HFFc6 (cell line): ENCODE data around the gene CSNK1G3. TPM values are rescaled to one million over a fixed set of nuclear protein-coding genes. Genes with fewer than 3 reads are reported as not detected.

Experiments used
- DNase-seq: peaks from one replicate; pipeline ENCODE4 v3.0.0-alpha.2; 2018
- H3K27ac Mint-ChIP-seq: 2 replicates; pipeline ENCODE4 v1.8.0; 2020; ENCODE audit warnings: mild to moderate bottlenecking, mixed read lengths
- H3K27me3 Mint-ChIP-seq: 2 replicates; pipeline ENCODE4 v1.8.0; 2021; ENCODE audit warnings: mild to moderate bottlenecking, moderate library complexity, mixed read lengths; ENCODE audit not compliant: insufficient read depth
- H3K36me3 Mint-ChIP-seq: 2 replicates; pipeline ENCODE4 v1.8.0; 2021; ENCODE audit warnings: low read depth, mixed read lengths
- H3K4me1 Mint-ChIP-seq: 2 replicates; pipeline ENCODE4 v1.8.0; 2020; ENCODE audit warnings: low read depth, mixed read lengths
- H3K4me3 Mint-ChIP-seq: 2 replicates; pipeline ENCODE4 v1.8.0; 2020; ENCODE audit warnings: mild to moderate bottlenecking, moderate library complexity, mixed read lengths
- H3K9me3 Mint-ChIP-seq: 2 replicates; pipeline ENCODE4 v1.8.0; 2020; ENCODE audit warnings: mild to moderate bottlenecking, mixed read lengths
- total RNA-seq, 6 experiments: library from RNA; stranded (reverse); fragmentation: NEBNext Ultra II Directional; extraction: Animal tissue kit (Norgen Biotek cat#: 25700); gene quantifications; 2 replicates in 1 of 6; 3 replicates in 5 of 6; pipeline ENCODE4 v1.2.3, GENCODE V29; 2021
- TF ChIP-seq, protein P1 (sequence below): fragments of 200-600 bp; sonication (generic); IDR thresholded peaks from 2 replicates; pipeline ENCODE4 v1.5.0; 2021; ENCODE audit warnings: antibody characterized with exemption, mild to moderate bottlenecking

Gene CSNK1G3
- total RNA-seq, 6 experiments from 2014 or later = 28.9 to 40.0 (median 33.3) TPM

DNA sequence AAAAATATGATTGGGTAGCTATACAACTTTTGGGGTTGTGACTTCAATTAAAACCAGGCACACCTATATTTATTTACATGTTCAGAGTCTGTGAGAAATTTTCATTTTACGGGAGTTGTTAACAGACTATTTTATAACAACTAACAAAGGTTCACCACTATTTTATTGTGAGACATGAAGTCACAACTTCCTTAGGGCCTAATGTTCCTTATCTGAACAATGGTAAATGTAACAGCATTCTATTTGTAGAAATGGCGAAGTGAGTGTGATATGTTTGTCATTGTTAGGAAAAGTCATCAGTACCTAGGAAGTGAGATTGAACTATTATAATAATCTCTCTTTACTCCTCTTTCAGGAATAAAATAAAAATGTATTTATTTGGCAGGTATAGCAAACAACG lies 67.4 kb downstream of the CSNK1G3 start:
- H3K27ac Mint-ChIP-seq = no peak overlapping the region
- TF ChIP-seq, protein P1, sequence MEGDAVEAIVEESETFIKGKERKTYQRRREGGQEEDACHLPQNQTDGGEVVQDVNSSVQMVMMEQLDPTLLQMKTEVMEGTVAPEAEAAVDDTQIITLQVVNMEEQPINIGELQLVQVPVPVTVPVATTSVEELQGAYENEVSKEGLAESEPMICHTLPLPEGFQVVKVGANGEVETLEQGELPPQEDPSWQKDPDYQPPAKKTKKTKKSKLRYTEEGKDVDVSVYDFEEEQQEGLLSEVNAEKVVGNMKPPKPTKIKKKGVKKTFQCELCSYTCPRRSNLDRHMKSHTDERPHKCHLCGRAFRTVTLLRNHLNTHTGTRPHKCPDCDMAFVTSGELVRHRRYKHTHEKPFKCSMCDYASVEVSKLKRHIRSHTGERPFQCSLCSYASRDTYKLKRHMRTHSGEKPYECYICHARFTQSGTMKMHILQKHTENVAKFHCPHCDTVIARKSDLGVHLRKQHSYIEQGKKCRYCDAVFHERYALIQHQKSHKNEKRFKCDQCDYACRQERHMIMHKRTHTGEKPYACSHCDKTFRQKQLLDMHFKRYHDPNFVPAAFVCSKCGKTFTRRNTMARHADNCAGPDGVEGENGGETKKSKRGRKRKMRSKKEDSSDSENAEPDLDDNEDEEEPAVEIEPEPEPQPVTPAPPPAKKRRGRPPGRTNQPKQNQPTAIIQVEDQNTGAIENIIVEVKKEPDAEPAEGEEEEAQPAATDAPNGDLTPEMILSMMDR = no peak
- no peaks in the 10 kb centered on the region for H3K9me3 Mint-ChIP-seq
- H3K4me3 Mint-ChIP-seq = no peak overlapping the region
- 0 out of 2 replicates have a peak, but pooled peaks cover 6% of the 10 kb centered on the region for H3K4me1 Mint-ChIP-seq
- peaks cover 12% of the 10 kb centered on the region; the same call in 1 of the 2 replicates for H3K36me3 Mint-ChIP-seq
- H3K27me3 Mint-ChIP-seq = no peaks in the 10 kb centered on the region
- no peak for DNase-seq

DNA sequence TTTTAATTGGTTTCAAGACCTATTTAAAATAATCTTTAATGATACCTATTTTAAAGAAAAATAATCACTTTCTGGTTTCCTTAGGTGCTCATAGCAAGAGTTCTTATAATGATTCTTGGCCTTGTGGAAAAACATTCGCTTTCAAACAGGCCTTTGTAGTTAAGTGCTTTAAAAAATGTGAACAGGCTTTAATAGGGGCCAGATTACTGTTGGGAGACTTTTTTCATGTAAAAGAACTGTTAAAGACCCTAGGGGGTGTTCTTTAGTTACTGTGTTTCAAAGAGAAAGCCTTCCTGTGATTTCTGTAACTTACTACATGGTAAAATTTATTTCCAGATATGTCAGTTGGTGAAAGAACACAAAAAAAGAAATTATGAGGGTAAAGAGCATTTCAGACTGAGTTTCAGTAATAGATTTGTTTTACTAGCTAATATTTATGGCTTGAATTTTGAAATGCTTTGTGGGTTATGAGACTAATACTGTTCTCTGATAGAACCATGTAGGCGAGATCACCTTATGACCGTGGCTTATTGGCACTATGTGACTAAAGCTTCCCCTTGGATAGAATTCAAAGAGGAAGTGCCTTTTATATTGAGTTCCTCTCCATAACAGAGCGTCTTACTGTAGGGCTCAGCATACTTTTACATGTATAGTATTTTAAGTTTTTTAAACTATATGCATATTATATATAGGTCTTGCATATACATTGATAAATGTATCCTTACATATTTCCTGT lies 70.7 kb downstream of the CSNK1G3 start:
- H3K36me3 Mint-ChIP-seq = peaks cover 4% of the 10 kb centered on the region; the same call in 1 of the 2 replicates
- no peaks in the 10 kb centered on the region for H3K27me3 Mint-ChIP-seq
- no peak for DNase-seq
- peaks cover 10% of the 10 kb centered on the region; the same call in 1 of the 2 replicates for H3K4me1 Mint-ChIP-seq
- no peak overlapping the region for H3K4me3 Mint-ChIP-seq
- H3K9me3 Mint-ChIP-seq = no peaks in the 10 kb centered on the region
- no peak overlapping the region for H3K27ac Mint-ChIP-seq
- TF ChIP-seq, protein P1 = no peak

DNA sequence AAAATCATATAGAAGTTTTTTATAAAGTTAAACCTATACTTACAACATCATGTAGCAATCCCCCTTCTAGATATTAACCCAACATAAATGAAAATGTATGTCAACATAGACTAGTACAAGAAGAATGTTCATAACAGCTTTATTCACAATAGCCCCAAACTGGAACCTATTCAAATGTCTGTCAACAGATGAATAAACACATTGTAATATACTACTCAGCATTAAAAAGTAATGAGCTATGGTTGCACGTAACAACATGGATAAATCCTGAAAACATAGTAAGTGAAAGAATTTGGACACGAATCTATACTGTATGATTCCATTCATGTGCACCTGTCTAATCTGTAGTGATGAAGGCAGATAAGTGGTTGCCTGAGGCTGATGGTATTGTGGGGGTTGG lies 73.9 kb downstream of the CSNK1G3 start:
- no peak for DNase-seq

DNA sequence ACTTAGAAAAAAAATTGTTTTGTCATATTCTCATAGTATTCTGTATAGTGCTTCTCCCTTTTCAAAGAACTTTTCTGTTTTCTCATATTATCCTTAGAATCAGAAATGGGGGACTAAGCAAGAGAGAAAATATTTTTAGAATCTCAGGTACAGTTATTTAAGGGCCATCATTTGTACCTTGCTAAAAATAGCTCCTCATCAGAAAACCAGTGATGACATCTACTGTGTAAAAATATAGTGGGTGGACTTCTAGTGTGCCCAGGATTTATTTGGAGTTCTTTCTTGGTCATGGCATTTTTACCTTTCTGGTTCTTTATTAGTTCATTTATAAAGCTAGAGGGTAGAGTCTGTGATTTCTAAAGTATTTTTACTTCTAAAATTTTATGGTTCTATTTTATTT lies 82.5 kb downstream of the CSNK1G3 start:
- no peaks in the 10 kb centered on the region for H3K9me3 Mint-ChIP-seq
- TF ChIP-seq, protein P1 = no peak
- DNase-seq = no peak
- no peaks in the 10 kb centered on the region; the same call in 1 of the 2 replicates for H3K27me3 Mint-ChIP-seq
- H3K27ac Mint-ChIP-seq = no peak overlapping the region
- no peaks in the 10 kb centered on the region for H3K4me1 Mint-ChIP-seq
- peaks cover 6% of the 10 kb centered on the region; the same call in 1 of the 2 replicates for H3K36me3 Mint-ChIP-seq
- no peak overlapping the region for H3K4me3 Mint-ChIP-seq

More for the DNA sequence above, 73.9 kb downstream of the CSNK1G3 start:
- Mint-ChIP-seq H3K27ac (no peak overlapping the region), H3K27me3 (no peaks in the 10 kb centered on the region), H3K4me1 (peaks cover 10% of the 10 kb centered on the region; the same call in 1 of the 2 replicates), H3K9me3 (no peaks in the 10 kb centered on the region), H3K36me3 (peaks cover 4% of the 10 kb centered on the region; the same call in 1 of the 2 replicates), H3K4me3 (no peak overlapping the region)
- TF ChIP-seq, protein P1 = no peak

DNA sequence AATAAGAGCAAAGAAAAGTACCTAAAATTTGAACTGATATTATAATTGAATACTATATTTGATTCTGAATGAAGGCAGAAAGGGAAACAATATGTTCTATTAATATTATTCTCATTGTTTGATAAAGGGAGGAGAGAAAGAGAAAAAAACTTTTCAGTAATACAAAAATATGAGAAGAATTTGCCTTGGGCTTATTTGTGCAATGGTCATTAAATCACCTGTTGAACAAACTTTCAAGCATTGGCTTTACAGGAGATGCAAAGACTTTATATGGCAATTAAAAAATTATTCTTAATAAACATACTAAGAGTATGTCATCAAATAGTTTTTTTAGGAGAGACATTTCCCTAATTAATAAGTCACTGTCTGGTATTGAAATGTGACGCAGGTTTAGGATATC lies 85.0 kb downstream of the CSNK1G3 start:
- Mint-ChIP-seq H3K4me1 (no peaks in the 10 kb centered on the region), H3K36me3 (peaks cover 4% of the 10 kb centered on the region; the same call in 1 of the 2 replicates), H3K9me3 (no peaks in the 10 kb centered on the region), H3K27me3 (no peaks in the 10 kb centered on the region; the same call in 1 of the 2 replicates), H3K4me3 (no peak overlapping the region), H3K27ac (no peak overlapping the region)
- DNase-seq = no peak
- TF ChIP-seq, protein P1 = no peak
